Coronary artery (tissue), 2 donors: ENCODE data around the gene STX2.
"Not testable (repeated sequence)": the region's sequence is repeated elsewhere in the genome, so short reads cannot be mapped to it uniquely, and the experiment has no call there.

Source experiments
- DNase-seq: peaks from one replicate; pipeline ENCODE4 v3.0.0-alpha.2; 2017; ENCODE audit warnings: low spot score
- H3K27ac ChIP-seq, 2 donors: fragments of 200-600 bp; sonication (generic); one replicate each; pipeline ENCODE4 v1.5.1; 2016 to 2019
- H3K4me3 ChIP-seq: fragments of 200-600 bp; sonication (generic); 2 replicates; pipeline ENCODE4 v1.5.1; 2016; ENCODE audit warnings: mild to moderate bottlenecking, moderate library complexity
- TF ChIP-seq, protein P1 (sequence below): fragments of 200-600 bp; sonication (generic); IDR thresholded peaks from one replicate; pipeline ENCODE4 v1.5.1; 2019; ENCODE audit warnings: antibody characterized with exemption

STX2 gene

DNA sequence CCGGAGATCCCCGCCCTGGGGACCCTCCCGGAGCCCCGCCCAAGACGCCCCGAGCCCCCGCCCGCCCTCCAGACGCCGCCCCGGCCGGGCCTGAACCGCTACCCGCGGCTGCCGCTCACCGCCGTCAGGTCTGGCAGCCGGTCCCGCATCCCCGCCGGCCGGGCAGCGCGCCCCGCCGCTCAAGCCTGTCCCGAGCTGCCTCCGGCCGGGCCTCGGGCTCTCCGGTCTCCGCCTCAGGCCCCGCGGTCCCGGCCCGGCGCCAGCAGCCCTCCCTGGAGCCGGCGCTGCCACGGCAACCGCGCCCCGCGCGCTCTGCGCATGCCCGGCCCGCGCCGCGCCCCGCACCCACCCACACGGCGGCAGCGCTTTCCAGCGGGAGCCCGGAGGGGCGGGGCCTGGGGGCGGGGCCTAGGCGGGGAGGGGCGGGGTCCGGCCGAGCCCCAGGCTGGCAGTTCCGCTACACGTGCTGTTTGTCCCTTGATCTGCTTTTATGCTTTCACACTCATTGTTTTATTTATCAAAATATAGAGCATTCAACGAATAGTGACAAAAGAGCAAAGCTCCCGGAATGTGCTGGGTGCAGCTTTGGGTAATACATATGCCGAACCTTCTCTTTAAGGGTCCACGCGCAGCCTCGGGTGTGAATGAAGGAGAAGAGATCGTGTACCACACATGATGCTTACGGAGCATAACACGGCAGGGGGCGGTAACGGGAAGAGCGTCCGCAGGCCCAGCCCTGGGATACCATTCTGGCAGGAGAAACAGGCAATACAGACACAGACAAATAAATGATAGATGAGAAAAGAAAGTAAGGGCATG, at the start of gene STX2:
STX2 (minus strand) TSS at position 300 of the 819 bp plus-strand sequence; CDS start at position 149, 151 bp downstream.
- TF ChIP-seq, protein P1, sequence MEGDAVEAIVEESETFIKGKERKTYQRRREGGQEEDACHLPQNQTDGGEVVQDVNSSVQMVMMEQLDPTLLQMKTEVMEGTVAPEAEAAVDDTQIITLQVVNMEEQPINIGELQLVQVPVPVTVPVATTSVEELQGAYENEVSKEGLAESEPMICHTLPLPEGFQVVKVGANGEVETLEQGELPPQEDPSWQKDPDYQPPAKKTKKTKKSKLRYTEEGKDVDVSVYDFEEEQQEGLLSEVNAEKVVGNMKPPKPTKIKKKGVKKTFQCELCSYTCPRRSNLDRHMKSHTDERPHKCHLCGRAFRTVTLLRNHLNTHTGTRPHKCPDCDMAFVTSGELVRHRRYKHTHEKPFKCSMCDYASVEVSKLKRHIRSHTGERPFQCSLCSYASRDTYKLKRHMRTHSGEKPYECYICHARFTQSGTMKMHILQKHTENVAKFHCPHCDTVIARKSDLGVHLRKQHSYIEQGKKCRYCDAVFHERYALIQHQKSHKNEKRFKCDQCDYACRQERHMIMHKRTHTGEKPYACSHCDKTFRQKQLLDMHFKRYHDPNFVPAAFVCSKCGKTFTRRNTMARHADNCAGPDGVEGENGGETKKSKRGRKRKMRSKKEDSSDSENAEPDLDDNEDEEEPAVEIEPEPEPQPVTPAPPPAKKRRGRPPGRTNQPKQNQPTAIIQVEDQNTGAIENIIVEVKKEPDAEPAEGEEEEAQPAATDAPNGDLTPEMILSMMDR = no peak
- H3K4me3 ChIP-seq = peak within 1 kb of the TSS; percentile 99
- peak within 1 kb of the TSS; percentile 78 to 90 for H3K27ac ChIP-seq
- DNase-seq = peak; percentile 91

DNA sequence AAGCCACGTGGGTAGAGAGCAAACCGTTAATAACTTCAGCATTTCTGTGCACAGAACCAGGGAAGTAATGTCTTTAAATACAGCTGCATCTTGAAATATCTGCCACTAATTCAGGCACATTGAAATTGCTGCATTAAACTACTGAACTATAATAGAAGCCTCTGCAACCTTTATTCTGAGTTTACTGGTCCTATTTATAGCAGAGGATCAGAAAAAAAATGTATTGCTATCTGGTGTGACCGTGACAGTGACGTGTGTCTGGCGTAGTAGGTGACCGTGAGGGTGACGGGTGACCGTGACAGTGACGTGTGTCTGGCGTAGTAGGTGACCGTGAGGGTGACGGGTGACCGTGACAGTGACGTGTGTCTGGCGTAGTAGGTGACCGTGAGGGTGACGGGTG, 48.1 kb upstream of the STX2 start:
- DNase-seq, H3K27ac ChIP-seq, H3K4me3 ChIP-seq: not testable (repeated sequence)

DNA sequence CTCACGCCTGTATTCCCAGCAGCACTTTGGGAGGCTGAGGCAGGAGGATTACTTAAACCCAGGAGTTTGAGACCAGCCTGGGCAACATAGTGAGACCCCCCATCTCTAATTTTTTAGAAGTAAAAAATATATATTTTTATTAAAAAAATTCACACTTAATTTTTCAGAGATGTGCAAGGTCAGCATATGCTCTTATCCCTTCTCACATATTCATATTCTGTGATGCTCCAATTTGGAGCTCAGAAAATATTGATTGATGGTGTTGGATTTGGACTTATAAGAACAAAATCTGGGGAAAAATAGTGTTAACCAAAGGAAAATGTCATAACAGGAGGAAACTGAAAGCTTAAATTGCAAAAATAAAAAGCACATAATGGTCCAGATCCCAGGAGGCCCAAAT, 42.5 kb upstream of the STX2 start:
- TF ChIP-seq, protein P1 = no peak
- Histone ChIP-seq H3K27ac (no peak overlapping the region), H3K4me3 (no peak overlapping the region)
- no peak for DNase-seq

DNA sequence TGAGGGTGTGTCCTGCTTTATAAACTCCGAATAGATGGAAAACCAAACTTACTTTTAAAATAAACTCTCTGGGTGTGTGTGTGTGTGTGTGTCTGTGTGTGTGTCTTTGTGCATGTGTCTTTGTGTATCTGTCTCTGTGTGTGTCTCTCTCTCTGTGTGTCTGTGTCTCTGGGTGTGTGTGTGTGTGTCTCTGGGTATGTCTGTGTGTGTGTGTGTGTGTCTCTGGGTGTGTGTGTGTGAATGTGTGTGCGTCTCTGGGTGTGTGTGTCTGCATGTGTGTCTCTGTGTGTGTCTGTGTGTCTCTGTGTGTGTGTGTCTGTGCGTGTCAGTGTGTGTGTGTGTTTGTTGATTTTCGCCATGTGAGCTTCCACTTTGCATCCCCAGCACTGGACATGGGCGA, 42.0 kb upstream of the STX2 start:
- DNase-seq = no peak
- TF ChIP-seq, protein P1 = no peak
- Histone ChIP-seq H3K4me3 (no peak overlapping the region), H3K27ac (no peak overlapping the region)

DNA sequence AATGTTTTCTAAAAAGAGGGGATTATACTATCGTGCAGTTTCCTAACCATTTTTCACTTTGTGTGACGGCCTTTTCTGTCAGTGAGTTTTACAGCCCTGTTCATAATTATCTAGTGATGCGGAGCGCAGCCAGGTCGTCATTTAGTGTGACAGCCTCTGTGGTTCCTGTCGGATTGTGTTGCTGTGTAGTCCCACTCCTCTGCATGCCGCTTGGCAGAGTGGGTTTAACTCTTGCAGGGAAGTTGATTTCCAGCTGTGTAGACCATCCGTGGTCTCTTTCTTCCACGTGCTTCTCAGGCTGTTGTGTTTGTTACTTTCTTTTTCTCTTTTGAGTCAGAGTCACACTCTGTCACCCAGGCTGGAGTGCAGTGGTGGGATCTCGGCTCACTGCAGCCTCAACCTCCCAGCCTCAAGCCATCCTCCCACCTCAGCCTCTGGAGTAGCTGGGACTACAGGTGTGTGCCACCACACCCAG, 41.4 kb upstream of the STX2 start:
- no peak for DNase-seq
- H3K4me3 ChIP-seq = peak overlapping the region; percentile 43
- TF ChIP-seq, protein P1 = no peak
- no peak overlapping the region for H3K27ac ChIP-seq

DNA sequence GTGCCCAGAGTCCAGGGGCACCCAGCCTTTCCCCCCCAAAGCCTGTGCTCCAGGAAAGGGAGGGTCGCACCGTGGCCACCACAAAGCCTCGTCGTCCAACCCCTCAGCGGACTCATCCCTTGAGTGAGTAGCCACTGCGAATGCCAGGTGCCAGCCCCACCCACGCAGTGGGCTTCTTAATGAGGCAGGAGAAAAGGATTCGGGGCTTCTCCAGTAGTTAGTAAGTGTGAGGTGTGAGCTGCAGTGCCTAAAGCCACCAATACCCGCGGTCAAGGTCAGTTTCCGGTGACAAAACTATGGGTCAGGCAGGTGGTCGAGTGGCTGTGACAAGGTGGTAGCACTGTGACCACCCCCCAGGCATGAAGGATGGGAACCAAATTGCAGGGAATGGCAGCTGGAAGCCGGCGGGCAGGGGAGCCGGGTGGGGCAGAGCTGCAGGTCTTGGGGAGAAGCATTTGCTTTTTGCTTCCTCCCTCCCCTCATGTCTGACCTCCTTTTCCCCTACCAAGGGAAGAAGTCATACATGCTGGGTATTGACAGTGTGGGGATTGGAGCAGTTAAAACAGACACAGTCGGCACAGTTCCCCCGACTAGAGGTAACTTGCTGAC, 40.8 kb upstream of the STX2 start:
- H3K27ac ChIP-seq = no peak overlapping the region
- DNase-seq = no peak
- peak overlapping the region; percentile 43 for H3K4me3 ChIP-seq
- TF ChIP-seq, protein P1 = no peak

DNA sequence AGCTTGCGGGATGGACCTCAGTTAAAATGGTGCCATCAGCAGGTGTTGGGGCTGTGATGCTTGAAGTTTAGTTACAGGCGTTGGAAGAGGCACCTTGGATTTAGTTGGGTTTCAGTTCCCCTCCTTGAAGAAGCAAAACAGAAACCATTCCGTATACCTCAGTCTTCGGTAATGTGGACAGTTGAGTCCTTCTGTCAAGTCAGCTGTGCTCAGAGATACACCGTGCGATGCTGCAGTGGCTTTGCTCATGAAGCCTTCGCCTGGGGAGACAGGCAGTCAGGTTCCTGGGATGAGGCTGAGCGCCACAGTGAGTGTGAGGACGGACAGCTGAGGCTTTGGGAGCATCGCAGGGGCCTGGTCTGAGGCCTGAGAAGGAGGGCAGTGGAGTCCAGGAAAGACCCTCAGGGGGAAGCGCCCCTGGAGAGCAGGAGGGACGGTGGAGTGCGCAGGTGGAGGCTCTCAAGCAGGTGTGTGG, 40.2 kb upstream of the STX2 start:
- no peak for DNase-seq
- Histone ChIP-seq H3K4me3 (no peak overlapping the region), H3K27ac (no peak overlapping the region)
- TF ChIP-seq, protein P1 = no peak
